Activated naive CD4-positive, alpha-beta T cell treated with Interleukin-2 at 50 U/mL for 16 hours (primary cell): Measurements from ENCODE around the gene RERE.
"Not testable (repeated sequence)": the region's sequence is repeated elsewhere in the genome, so short reads cannot be mapped to it uniquely, and the experiment has no call there.

ENCODE experiments used
- DNase-seq: peaks from one replicate; pipeline ENCODE4 v3.0.0-alpha.2; 2020

The RERE gene

DNA sequence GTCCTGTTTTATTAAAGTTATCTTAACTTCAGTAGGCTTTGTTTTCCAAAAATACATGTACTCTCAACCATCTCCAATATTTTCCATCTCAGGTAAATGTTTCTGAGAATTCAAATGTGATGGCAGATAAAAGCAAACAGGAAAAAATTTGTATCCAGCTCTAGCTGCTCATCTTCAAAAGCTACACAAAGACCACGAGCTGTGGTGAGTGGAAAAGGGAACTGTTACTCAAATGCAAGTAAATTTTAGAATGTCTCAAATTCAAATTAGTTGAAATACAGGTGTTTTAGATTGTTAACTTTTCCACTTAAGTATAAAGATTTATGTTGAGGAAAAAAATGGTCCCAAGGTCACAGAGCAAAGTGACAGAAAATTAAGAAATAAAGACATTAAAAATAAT, 283.5 kb downstream of the RERE start:
- no peak for DNase-seq

DNA sequence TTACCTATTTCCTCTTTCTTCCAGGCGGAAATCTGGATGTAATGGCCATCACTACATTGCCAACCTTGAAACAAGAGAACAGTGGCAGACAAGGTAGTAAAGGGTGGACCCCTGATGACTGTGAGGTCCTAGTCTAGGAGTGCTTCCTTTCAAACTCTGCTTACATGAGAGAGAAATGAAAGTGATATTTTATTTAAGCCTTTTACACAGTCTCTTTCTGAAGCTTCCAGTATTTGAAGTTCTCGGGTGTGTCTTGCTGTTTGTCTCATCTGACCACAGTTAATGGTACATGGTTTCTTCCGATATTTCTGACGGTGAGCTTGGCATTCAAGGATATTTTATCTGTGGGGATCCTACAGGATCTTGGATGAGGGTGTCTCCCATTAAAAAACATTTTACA, 284.3 kb downstream of the RERE start:
- no peak for DNase-seq

DNA sequence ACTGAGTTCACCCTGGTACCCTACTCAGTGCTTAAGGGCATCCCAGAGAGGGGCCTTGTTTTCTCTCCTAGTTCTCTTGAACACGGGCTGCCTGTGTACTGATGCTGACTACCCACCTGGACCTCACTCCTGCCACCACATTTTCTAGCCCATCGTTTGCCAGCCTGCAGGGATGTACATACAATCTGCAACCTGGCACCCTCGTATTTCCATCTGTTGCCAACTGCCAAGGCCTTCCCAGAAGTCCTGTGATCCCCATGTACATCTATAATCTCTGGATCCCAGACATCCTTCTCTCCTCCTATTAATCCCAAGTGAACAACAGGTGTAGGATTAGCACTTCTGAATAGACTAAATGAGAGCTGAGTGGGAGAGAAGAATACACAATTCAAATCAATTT, 287.5 kb downstream of the RERE start:
- DNase-seq, result no peak

DNA sequence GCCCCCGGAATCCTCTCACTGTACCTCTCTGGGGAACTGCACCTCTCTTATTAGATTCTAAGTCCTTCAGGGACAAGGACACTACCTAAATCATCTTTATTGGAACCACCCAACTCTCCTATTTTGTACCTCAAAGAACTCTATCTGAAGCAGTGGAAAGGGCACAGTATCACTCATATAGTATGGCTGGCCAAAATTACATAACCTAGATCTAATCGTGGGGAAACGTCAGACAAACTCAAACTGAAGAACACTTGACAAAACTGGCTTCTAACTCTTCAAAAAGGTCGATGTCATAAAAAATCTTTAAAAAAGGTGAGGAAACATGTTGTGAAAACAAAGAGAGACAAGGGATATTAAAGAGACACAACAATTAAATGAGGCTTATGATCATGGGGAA, 289.5 kb downstream of the RERE start:
- DNase-seq, result no peak

DNA sequence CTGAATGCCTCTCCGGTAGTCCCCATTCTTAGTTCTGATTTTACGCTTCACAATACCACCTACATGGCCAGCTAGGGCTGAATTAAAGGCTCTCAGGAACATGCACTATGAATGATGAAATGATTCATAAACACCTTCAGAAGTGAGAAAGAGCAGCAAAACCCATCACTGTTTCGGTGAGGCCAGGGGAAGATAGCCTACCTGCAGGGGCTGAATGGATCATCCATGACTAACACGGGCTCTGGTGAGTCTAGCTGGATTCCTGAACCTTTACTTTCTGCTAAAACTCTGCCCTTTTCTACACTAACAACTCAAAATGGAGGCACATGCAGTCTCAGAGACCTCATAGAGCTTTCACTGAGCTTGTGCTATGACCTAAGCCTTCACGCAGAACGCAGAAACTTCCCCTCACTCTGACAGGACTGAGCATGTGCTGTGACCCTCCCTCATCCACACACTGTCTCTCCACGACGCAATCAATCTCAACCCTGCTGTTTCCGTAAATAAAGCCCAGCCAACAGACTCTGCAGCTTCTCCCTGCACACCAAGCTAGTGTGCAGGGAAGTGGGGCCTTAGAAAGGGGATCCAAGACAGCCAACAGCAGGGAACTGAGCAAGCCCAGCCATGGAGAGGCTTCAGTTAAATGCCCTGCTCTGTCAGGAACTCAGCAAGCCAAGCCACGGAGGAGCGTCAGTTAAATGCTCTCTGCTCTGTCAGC, 291.7 kb downstream of the RERE start:
- peak; percentile 74 for DNase-seq

DNA sequence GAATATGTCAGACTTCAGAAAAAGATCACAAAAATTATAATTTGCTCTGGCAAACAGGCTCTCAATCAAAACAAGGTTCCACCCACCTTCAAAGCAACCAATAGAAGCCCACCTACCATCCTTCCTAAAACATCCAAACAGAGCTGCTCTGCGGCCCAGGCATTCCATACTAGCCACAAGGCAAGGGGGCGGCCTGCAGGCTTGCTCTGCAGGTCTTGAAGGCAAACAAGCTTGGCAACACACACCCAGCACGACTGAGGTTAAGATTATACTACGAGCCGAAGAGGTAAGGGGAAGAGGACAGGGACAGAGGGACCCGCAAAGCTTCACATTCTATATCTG, 292.3 kb downstream of the RERE start:
- no peak for DNase-seq

DNA sequence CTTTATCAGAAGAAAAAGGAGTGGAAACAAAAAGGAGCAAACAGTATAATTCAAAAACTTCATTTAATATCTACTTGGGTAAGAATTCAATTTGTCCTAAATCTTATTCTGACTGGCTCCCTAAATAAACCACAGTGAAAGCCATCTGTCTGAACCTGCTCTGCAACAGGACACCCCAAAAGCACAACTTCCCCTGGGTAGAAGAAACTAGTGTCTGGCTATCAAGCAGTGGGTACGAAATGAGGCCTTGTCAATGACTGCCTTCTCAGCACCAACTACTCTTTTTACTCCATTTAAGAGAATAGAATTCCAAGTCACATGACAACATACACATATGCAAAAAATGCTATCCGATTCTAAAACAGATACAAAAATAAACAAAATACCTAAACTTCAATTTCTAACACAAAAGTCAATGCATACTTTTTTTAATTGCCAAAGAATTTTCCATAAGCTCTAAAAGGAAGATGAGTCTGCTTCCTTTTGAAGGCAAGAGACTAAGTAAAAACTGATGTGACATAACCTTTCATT, 292.7 kb downstream of the RERE start:
- no peak for DNase-seq

DNA sequence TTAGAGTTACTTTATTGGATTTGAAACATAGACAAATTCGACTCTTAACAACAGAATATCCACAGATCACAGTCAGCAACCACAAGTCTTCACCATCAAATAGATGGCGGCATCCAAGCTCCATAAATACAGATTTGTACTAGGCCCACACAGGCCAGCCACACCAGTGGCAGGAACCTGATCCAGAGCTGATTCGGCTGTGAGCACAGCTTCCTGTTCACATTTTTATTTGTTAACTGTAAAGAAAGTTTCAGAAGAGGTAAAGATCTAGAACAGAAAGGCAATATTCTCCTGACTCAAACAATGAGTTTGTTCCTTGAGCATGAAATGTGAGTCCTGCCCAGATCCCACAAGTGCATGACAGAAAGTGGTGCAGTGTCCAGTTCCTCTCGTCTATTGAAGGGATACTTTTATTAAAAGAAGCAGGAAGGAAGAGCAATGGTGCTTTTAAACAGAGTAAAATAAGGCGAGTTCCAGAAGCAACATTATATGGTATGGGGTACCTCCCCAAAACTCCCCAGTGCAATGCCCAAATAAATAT, 293.7 kb downstream of the RERE start:
- DNase-seq, result no peak

DNA sequence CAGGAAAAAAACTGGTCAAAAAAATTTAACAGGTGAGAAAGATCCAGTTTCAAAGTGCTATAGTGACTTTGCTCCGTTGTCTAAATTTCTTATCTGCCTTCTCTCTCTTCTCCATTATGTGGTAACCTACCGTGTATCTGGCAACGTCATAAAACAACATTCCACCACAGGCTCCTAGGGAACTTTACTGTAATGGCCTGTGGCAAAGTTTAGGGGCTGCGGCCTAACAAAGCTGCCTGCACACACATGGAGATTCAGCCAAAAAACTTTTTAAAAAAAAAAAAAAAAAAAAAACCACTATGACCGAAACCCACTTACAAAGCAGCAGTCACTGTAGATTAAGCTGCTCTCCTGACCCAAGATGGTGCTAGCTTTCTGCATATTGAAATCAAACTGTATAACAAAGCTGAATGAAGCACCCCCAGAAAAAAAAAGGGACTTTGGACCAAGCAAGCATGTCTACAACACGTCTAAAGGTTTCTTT, 296.9 kb downstream of the RERE start:
- DNase-seq, result no peak

DNA sequence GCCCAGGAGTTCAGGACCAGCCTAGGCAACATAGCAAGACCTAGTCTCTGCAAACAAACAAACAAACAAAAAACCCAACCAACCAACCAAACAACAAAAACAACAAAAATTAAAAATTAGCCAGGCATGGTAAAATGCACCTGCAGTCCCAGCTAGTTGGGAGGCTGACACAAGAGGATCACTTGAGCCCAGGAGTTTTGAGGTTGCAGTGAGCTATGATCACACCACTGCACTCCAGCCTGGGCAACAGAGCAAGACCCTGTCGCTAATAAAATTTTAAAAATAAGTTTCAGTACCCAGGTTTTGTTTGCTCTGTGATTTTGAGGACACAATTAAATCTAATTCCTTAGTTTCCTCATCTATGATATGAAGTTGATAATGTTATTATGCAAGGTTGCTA, 298.3 kb downstream of the RERE start:
- no peak for DNase-seq

DNA sequence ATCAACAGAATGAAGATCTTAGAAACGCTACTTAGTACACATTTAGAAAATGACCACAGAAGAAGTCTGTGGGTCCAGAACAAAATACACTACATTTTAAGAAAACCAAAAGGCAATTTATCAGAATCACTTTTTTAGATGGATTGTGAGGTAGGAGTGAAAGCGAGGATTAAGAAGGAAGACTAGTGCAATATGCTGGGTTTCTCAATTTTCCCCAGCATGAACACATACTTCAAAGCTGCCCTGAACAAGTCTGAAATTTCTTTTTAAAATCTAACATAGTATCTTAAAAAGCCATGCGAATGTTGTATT, 299.0 kb downstream of the RERE start:
- DNase-seq, result no peak

DNA sequence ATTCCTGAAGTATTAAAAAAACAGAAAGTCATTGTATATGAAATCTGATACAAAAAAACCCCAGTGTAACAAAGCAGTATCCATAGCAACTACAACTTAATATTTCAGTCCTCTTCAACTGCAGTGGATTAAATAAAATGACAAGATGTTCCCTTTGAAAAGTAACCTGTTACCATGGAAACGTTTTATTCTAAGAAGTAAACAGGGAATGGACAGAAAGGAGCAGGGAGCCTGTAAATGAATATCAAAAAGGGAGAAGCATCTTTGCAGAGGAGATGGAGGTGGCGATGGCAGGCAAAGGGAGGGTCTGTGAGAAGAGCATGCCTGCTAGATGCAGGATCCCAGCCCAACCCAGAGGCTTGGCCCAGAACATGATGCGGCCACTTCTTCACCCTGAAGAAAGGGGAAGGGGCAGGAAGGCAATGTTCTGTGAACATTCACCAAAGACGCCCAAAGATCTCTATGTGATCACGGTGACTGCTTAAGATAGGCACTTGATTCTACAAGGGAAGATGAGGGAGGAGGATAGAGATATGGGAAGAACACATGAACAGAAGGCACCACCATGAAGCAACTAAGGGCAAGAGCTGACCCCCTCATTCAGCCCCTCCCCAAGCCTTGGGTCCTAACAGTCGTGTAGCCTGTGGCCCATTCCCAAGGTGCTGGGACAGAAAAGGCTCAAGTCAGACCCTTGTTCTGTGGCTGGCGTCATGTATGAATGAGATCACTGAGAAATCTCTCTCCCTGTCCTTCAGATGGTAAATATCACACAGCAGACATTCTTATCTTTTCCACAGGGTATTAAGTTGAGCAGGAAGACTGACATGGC, 299.6 kb downstream of the RERE start:
- no peak for DNase-seq

DNA sequence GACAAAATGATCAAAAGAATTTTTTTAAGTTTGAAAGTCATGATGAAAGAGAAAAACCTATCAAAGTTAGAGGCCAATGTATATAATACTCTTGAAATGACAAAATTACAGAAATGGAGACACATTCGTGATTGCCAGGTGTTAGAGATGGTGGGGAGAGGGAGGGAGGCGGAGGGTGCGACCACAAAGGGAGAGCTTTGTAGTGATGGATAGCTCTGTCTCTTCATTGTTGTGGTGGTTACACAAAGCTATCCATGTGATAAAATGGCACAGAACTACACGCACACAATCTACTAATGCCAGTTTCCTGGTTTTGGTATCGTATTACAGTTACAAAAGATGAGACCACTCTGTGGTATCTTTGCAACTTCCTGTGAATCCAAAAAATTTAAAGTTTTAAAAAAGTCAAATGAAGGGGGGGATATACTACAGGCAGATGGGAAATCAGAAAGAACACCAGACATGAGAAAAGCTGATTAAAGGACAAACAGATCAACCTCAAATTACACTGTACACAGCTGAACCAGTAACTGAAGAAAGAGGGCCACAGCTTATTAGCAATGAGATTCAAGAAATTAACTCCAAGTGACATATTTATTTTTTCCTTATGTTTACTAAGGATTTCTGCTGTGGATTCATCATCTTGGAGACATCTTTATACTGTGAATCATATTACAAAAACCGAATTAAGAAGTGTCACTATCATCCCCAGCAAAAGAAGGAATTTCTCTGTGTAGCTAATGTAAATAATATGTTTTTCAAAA, 300.5 kb downstream of the RERE start:
- DNase-seq, result no peak

DNA sequence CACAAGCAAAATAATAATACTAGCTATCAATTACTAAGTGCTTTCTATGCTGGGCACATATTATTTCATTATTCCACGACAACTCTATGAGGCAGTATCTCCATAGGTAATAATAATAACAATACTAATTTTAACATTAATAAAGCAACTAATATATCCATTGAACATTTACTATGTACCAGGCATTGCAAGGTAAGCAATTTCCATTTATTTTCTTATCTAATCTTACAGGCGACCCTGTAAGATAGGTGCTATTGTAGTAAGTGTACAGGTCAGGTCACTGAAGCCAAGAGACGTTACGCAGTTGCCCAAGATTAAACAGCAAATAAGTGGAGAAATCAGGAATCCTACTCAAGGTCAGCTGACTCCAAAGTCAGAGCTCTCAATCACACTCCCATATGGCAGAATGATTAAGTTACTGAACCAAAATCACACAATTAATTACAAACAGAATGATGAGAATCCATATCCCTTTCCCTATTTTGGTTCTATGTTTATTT, 301.1 kb downstream of the RERE start:
- DNase-seq, result no peak

DNA sequence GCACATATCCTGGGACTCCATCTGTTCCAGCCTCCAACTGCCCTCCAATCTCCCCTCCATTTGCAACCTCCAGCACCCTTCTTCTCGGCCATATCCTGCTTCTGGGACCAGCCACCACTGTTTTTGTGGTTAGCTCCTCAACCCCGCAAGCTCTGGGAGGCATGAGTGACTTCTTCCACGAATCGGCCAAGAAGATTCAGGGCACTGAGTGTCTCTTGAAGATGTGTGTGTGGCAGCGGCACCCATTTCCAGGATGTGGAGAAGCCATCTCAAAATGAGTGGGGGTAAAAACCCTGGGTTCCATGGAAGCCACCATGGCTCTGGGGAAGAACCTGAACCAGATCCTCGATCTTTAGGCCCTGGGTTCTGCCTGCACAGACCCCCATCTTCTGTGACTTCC, 304.9 kb downstream of the RERE start:
- DNase-seq, result no peak

DNA sequence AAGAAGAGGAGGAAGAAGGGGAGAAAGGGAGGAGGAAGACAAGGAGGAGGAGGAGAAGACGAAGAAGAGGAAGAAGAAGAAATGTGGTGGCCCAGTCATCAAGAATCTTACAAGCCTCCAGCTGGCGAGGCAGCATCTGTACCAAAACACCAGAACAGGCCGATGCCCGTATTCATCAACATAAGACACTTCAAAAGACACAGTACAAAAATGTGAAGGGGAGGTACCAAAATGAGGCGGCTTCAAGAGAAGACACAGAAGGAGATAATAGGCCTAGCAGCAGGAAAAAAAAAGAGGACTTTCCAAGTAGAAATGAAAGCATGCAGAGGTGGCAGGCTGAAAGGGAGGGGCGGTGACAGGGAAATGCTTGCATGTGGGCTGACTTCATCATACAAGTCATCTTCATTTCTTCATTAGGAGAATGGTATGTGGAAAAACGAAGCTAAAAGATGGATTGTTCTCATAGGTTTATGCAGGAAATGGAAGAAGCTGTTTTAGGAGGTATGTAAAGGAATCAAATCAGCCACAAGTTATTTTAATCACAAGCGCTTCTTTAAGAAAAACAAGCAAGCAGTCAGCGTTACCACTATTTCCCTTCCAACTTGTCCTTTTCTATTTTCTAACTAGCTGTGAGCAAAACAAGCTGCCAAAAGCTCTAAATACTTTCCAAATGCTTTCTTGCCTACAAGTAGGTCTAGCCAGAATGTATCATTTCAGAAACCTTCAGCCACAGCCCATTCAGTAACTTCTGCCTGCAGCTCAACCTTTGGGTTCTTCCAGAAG, 307.2 kb downstream of the RERE start:
- DNase-seq, result peak; percentile 44

DNA sequence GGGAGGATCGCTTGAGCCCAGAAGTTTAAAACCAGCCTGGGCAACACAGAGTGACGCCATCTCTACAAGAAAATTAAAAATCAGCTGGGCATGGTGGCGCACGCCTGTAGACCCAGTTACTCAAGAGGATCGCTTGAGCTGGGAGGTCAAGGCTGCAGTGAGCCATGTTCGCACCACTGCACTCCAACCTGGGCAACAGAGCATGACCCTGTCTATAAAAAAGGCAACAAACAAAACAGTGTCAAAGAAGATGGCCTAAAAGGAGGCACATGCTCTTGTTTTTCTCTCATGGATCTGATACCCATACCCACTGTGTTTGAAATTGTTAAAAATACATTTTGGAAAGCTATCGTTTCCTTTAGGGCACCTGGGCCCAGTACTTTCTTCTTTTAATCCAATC, 307.9 kb downstream of the RERE start:
- no peak for DNase-seq

DNA sequence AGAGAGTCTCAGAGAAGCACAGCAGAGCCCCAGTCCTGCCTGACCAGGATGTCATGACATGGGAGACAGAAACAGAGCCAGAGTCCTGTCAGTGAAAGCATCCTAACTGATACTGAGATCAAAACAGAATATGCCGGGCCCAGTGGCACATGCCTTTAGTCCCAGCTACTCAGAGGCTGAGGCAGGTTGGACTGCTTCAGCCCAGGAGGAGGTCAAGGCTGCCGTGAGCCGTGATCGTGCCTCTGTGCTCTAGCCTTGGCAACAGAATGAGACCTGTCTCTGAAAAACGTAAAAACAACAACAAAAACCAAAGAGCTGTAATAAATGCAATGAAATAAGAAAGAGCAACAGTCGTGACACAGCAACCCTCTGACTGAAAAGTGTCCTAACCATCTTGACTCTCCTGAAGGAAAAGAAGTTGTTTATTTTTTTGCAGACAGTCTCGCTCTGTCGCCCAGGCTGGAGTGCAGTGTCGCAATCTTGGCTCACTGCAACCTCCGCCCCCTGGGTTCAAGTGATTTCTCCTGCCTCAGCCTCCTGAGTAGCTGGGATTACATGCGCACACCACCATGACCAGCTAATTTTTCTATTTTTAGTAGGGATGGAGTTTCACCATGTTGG, 310.3 kb downstream of the RERE start:
- DNase-seq, result no peak

DNA sequence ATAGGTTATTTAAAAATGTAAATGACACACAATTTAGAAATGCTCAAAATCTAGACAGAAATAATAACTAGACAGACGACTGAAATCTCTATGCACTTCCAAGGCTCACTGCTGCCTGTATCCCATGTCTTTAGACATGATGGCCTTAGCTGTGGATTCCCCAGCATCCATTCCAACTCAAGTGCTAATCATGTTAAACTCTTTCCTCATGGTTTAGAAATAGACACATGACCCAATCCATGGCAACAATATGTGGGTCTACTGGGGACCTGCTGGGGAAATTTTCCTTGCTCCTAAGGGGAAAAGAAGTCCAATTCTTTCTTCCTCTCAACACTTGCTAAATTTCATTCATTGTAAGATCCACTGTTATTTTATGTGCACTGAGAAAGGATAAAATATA, 311.0 kb downstream of the RERE start:
- DNase-seq, result no peak

DNA sequence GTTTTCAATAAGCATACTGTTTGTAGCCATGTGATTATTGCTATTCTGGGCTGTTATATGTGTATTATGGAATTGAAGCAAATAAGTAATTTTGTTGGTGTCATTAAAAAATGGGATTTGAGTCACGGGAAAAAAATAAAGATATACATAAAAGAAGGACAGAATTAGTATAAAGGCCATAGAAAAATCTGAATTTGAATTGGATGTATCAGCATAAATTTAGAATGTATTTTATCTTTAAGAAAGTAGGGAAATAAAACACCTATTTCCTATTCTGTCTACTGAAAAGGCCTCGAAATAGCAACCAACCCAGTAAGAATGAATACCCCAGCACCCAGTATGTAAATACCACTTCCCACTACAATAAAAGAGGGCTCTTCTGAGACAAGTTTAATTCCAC, 313.6 kb downstream of the RERE start:
- no peak for DNase-seq

DNA sequence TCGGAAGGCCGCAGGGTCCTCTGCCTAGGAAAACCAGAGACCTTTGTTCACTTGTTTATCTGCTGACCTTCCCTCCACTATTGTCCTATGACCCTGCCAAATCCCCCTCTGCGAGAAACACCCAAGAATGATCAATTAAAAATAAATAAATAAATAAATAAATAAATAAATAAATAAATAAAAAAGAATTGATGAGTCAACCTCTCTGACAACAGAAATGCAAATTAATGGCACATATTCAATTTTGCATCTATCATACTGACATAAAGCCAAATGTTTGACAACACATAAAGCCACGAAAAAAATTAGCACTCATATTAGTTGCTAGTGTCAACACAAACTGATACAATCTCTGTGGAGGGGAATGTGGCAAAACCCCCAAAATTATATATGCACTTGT, 314.5 kb downstream of the RERE start:
- DNase-seq, result not testable (repeated sequence)
